HG03565 (cell line): ENCODE results near the gene SRSF3.
"Not testable (repeated sequence)": the region's sequence is repeated elsewhere in the genome, so short reads cannot be mapped to it uniquely, and the experiment has no call there.

Source experiments
- ATAC-seq: cut with Tn5 transposase; IDR thresholded peaks from one replicate; pipeline ENCODE4 v1.9.1; 2021; ENCODE audit warnings: mild to moderate bottlenecking, moderate library complexity; ENCODE audit not compliant: unreplicated experiment

SRSF3 gene

GRCh38 chr6:36574679-36575078 is 19.5 kb upstream of the SRSF3 start:
- ATAC-seq = no peak

GRCh38 chr6:36576578-36576977 is 17.6 kb upstream of the SRSF3 start:
- ATAC-seq = no peak

GRCh38 chr6:36577301-36577700 is 16.9 kb upstream of the SRSF3 start:
- no peak for ATAC-seq

GRCh38 chr6:36578030-36578429 is 16.1 kb upstream of the SRSF3 start:
- ATAC-seq = no peak

GRCh38 chr6:36578431-36578830 is 15.7 kb upstream of the SRSF3 start:
- no peak for ATAC-seq

- ATAC-seq = no peak
Observed at GRCh38 chr6:36580184-36580526, 14.0 kb upstream of the SRSF3 start.

GRCh38 chr6:36581716-36582115 is 12.4 kb upstream of the SRSF3 start:
- no peak for ATAC-seq

GRCh38 chr6:36586606-36587005 is 7.6 kb upstream of the SRSF3 start:
- no peak for ATAC-seq

- not testable (repeated sequence) for ATAC-seq
Observed at GRCh38 chr6:36589025-36589400, 5.1 kb upstream of the SRSF3 start.

GRCh38 chr6:36590237-36590636 is 3.9 kb upstream of the SRSF3 start:
- ATAC-seq = no peak

- peak; percentile 27 for ATAC-seq
Observed at GRCh38 chr6:36592221-36592655, 1.9 kb upstream of the SRSF3 start.

GRCh38 chr6:36593569-36594028 is 563 bp upstream of the SRSF3 start:
- peak; percentile 2 for ATAC-seq

GRCh38 chr6:36594816-36595643 is 868 bp downstream of the SRSF3 start:
- no peak for ATAC-seq

- ATAC-seq = no peak
Observed at GRCh38 chr6:36596356-36596755, 2.2 kb downstream of the SRSF3 start.

- no peak for ATAC-seq
Observed at GRCh38 chr6:36597775-36598174, 3.6 kb downstream of the SRSF3 start.

GRCh38 chr6:36598326-36598725 is 4.2 kb downstream of the SRSF3 start:
- no peak for ATAC-seq

- ATAC-seq = no peak
Observed at GRCh38 chr6:36598739-36599318, 4.7 kb downstream of the SRSF3 start.

- ATAC-seq = no peak
Observed at GRCh38 chr6:36599791-36600209, 5.6 kb downstream of the SRSF3 start.

- ATAC-seq = no peak
Observed at GRCh38 chr6:36600564-36601146, 6.5 kb downstream of the SRSF3 start.

GRCh38 chr6:36601818-36602217 is 7.7 kb downstream of the SRSF3 start:
- not testable (repeated sequence) for ATAC-seq

GRCh38 chr6:36603222-36604089 is 9.3 kb downstream of the SRSF3 start:
- no peak for ATAC-seq
